Right lobe of liver (tissue), 6 donors: Measurements from ENCODE around the gene PCSK9. TPM values are rescaled to one million over a fixed set of nuclear protein-coding genes. Genes with fewer than 3 reads are reported as not detected.
"Not testable (repeated sequence)": the region's sequence is repeated elsewhere in the genome, so short reads cannot be mapped to it uniquely, and the experiment has no call there.

Source experiments
- ATAC-seq, 4 donors: fragments of 200-7000 bp; cut with Tn5 transposase; one replicate each; pipeline ENCODE4 v1.9.1; 2020; ENCODE audit warnings: mild to moderate bottlenecking in 4 of 4, moderate library complexity in 4 of 4
- DNase-seq, 3 donors: peaks; one replicate each; pipeline ENCODE4 v3.0.0-alpha.2; 2020
- H3K27ac ChIP-seq, 3 donors: fragments of 200-600 bp; one replicate each; pipeline ENCODE4 v1.8.0; 2022
- H3K27me3 ChIP-seq, 2 donors: fragments of 200-600 bp; one replicate each; pipeline ENCODE4 v1.8.0; 2022
- H3K36me3 ChIP-seq, 4 donors: fragments of 200-600 bp; sonication (generic) in 1 of 4; one replicate each; pipeline versions ENCODE4 v1.5.1 to v1.8.0; 2017 to 2022; ENCODE audit warnings: control low read depth in 1 of 4
- H3K4me1 ChIP-seq, 4 donors: fragments of 200-600 bp; sonication (generic) in 1 of 4; one replicate each; pipeline versions ENCODE4 v1.5.1 to v1.8.0; 2017 to 2022; ENCODE audit warnings: control low read depth in 1 of 4
- H3K4me3 ChIP-seq, 3 donors: fragments of 200-600 bp; one replicate each; pipeline ENCODE4 v1.8.0; 2022
- H3K9me3 ChIP-seq, 4 donors: fragments of 200-600 bp; sonication (generic) in 1 of 4; one replicate each; pipeline versions ENCODE4 v1.5.1 to v1.8.0; 2017 to 2022; ENCODE audit warnings: control low read depth in 1 of 4
- CTCF ChIP-seq, 4 donors: fragments of 200-600 bp in 3 of 4; fragments of 450-650 bp in 1 of 4; IDR thresholded peaks; one replicate each; pipeline versions ENCODE4 v1.5.1 to v1.8.0; 2016 to 2022; ENCODE audit warnings: antibody characterized with exemption in 4 of 4, mild to moderate bottlenecking in 2 of 4
- POLR2A ChIP-seq: fragments of 450-650 bp; IDR thresholded peaks from one replicate; pipeline ENCODE4 v1.6.1; 2017; ENCODE audit warnings: antibody characterized with exemption, mild to moderate bottlenecking
- WGBS: methylation state at CpG from one replicate; pipeline ENCODE4 v1.1.6; 2018; ENCODE audit warnings: low coverage, low lambda C conversion rate; ENCODE audit not compliant: insufficient coverage; ENCODE audit errors: missing lambda C conversion rate; 5-methylcytosine and 5-hydroxymethylcytosine counted together
- intact Hi-C, 2 donors: fragments of 100-400 bp; cut with DNase I; formaldehyde crosslinking; loops; one replicate each; pipeline versions ENCODE4 v1.11.2 to v1.14.1; 2022
- total RNA-seq, 6 experiments: library from RNA; depleted of rRNA in 2 of 6; stranded (reverse); fragments of >200 nt in 2 of 6; fragmentation: NEBNext Ultra II Directional in 3 of 6; extraction: Animal tissue kit (Norgen Biotek cat#: 25700) in 3 of 6; gene quantifications; one replicate each; pipeline versions ENCODE4 v1.1.0 to v1.2.4, GENCODE V29; 2016 to 2023
- donor health status: DM: no; HTN: yes; CAD: no.
- donor health status: DM: no; HTN: no; CAD: no.
- donor health status: DM: no; HTN: no; CAD: no.
- donor health status: DM: no; HTN: yes; CAD: no.
- donor health status: DM: no; HTN: yes; CAD: no.

The PCSK9 gene
- total RNA-seq, 6 experiments from 2014 or later, result 16.4 to 41.4 (median 31.3) TPM

GRCh38 chr1:55089683-55090082 is 50.3 kb downstream of the PCSK9 start:
- no peak for DNase-seq

DNA sequence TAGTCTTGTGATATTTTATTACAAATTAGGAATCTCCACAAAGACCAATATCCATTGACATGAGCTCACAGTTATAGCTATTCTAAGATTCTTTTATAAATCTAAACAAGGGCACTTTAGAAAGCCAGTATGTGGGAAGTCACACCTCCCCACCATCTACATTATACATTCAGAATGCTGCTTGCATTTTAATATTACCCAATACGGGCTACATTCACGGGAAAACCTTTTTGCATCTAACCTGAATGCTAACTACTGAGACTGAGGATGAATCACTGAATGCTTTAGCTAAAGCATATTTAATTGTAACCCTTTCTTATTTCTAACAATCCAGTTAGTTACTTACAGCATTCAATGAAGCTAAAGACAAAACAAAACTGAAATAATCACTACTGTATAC is 53.1 kb downstream of the PCSK9 start:
- TF ChIP-seq POLR2A (no peak), CTCF (IDR thresholded peaks at IDR 0.05) (no peak)
- Histone ChIP-seq H3K4me3 (no peak overlapping the region), H3K27me3 (no peaks in the 10 kb centered on the region), H3K4me1 (no peaks in the 10 kb centered on the region), H3K27ac (no peak overlapping the region), H3K9me3 (no peaks in the 10 kb centered on the region), H3K36me3 (peaks cover 3 to 92% (median 32%) of the 10 kb centered on the region in 4 donors)
- ATAC-seq (no peak), DNase-seq (no peak)
- WGBS, result 87% methylated on average over 2 of the region's 2 CpGs
- intact Hi-C loops, result no loop called here

More at GRCh38 chr1:55089683-55090082, 50.3 kb downstream of the PCSK9 start:
- WGBS, result 83% methylated on average over 2 of the region's 2 CpGs
- TF ChIP-seq POLR2A (no peak), CTCF (IDR thresholded peaks at IDR 0.05) (no peak)
- H3K27me3 ChIP-seq, result no peaks in the 10 kb centered on the region
- no peak overlapping the region for H3K4me3 ChIP-seq
- no peaks in the 10 kb centered on the region for H3K9me3 ChIP-seq
- ATAC-seq, result no peak
- H3K36me3 ChIP-seq, result peaks cover 7 to 88% (median 24%) of the 10 kb centered on the region in 4 donors
- intact Hi-C loops, result no loop called here
- H3K4me1 ChIP-seq, result no peaks in the 10 kb centered on the region
- no peak overlapping the region for H3K27ac ChIP-seq

GRCh38 chr1:55095095-55095494 is 55.7 kb downstream of the PCSK9 start:
- Histone ChIP-seq H3K4me3 (no peak overlapping the region), H3K27me3 (no peaks in the 10 kb centered on the region), H3K27ac (no peak overlapping the region), H3K9me3 (no peaks in the 10 kb centered on the region), H3K36me3 (peaks cover 3 to 91% (median 31%) of the 10 kb centered on the region in 4 donors), H3K4me1 (no peaks in the 10 kb centered on the region)
- intact Hi-C loops, result no loop called here
- TF ChIP-seq POLR2A (no peak), CTCF (IDR thresholded peaks at IDR 0.05) (no peak)
- DNase-seq (no peak), ATAC-seq (no peak)
- WGBS, result 92% methylated on average over 5 of the region's 5 CpGs

DNA sequence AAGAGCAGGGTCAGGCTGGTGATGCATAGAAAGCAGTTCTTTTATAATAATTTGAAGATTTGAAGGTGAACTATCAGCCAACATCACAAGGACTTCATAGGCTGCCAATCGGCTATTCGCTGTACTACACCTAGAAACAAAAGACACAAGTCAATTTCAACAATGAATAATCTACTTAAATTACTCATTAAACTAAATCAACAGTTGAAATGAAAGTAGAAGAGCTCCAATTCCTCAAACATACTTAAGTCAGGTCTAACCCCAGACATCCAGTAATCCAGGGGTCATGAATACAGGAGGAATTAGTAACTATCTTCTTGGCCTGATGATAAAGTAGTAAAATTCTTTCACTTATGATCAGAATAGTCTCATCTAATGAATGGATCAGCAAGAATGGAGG is 64.5 kb downstream of the PCSK9 start:
- 81% methylated on average over 2 of the region's 2 CpGs for WGBS
- no peak overlapping the region for H3K4me3 ChIP-seq
- ATAC-seq (no peak), DNase-seq (no peak)
- H3K36me3 ChIP-seq, result peaks cover 0 to 63% (median 23%) of the 10 kb centered on the region in 4 donors
- no peak for TF ChIP-seq CTCF (IDR thresholded peaks at IDR 0.05)
- no peak for TF ChIP-seq POLR2A
- intact Hi-C loops, result no loop called here
- H3K27ac ChIP-seq, result no peak overlapping the region
- no peaks in the 10 kb centered on the region for H3K27me3 ChIP-seq
- H3K4me1 ChIP-seq, result no peaks in the 10 kb centered on the region
- H3K9me3 ChIP-seq, result no peaks in the 10 kb centered on the region

DNA sequence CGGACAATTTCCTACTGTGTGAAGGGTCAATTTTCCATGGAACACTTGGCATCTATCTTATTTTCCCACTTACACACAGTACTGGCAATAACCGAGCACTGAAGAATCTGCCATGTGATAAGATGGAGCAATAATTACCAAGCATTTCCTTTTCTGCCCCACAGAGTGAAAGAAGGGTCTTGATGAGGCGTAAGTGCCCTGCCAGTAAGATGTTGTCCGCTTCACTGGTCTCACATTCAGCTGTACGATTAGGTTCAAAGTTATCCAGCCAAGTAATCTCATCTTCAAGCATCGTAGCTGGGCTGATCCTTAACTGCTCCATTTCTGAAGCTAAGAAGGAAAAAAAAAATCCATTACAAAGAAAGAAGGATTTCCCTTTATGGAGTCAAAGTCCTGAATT is 67.8 kb downstream of the PCSK9 start:
- H3K27me3 ChIP-seq, result no peaks in the 10 kb centered on the region
- ATAC-seq (no peak), DNase-seq (no peak)
- no peak overlapping the region for H3K4me3 ChIP-seq
- H3K9me3 ChIP-seq, result no peaks in the 10 kb centered on the region
- peaks cover 0 to 71% (median 24%) of the 10 kb centered on the region in 4 donors for H3K36me3 ChIP-seq
- H3K27ac ChIP-seq, result no peak overlapping the region
- no peaks in the 10 kb centered on the region for H3K4me1 ChIP-seq
- intact Hi-C loops, result no loop called here
- WGBS, result 76% methylated on average over 6 of the region's 6 CpGs
- TF ChIP-seq CTCF (IDR thresholded peaks at IDR 0.05) (no peak), POLR2A (no peak)

- H3K27ac ChIP-seq, H3K27me3 ChIP-seq, H3K4me1 ChIP-seq, ATAC-seq, H3K4me3 ChIP-seq, intact Hi-C loops, DNase-seq, H3K9me3 ChIP-seq: not testable (repeated sequence)
- 92% methylated on average over 11 of the region's 14 CpGs for WGBS
- H3K36me3 ChIP-seq, result peaks cover 0 to 61% (median 23%) of the 10 kb centered on the region in 4 donors
Observed at GRCh38 chr1:55109005-55109404, 69.7 kb downstream of the PCSK9 start.
